GM13976 (cell line): ENCODE measurements around the gene PTPRJ.

Source experiments
- DNase-seq: peaks from one replicate; pipeline ENCODE4 v3.0.0; 2012; ENCODE audit warnings: low spot score
- CTCF ChIP-seq: IDR thresholded peaks from 2 replicates; pipeline ENCODE4 v1.5.1; 2012; ENCODE audit warnings: borderline replicate concordance, mild to moderate bottlenecking; ENCODE audit not compliant: insufficient read depth; ENCODE audit errors: extremely low read depth, missing control alignments, control extremely low read depth
- in situ Hi-C: fragments of 300-500 bp; cut with MboI; formaldehyde crosslinking; loops from one replicate; pipeline ENCODE4 v1.12.0; 2022; ENCODE audit warnings: low sequenced_read_pairs, mixed read lengths, inconsistent platforms; ENCODE audit not compliant: unreplicated experiment

The PTPRJ gene

DNA sequence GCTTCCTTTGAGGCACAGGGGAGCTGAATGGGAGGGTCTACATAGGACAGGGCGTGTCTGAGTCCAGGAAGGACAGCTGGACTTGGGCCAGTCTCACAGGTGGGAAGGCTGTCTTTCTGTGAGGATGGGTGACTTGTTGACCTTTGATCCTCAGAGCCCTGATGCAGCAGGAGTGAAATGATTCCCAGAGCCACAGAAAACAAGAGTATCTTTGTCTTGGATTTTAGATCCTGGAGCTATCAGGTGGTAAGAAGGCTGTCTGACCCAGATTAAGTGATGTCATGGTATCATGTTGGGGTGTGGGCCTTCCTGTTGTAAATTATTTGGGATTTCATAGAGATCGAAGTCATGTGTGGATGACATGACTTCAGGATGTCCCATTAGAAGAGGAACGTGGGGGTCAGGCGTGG is 15.0 kb downstream of the PTPRJ start:
- in situ Hi-C loops, result no loop called here
- TF ChIP-seq CTCF, result no peak
- DNase-seq, result no peak

GRCh38 chr11:47997063-47998053 is 17.0 kb downstream of the PTPRJ start:
- TF ChIP-seq CTCF, result no peak
- in situ Hi-C loops, result no loop called here
- no peak for DNase-seq

GRCh38 chr11:47998345-47998732 is 18.0 kb downstream of the PTPRJ start:
- in situ Hi-C loops, result no loop called here
- no peak for DNase-seq
- TF ChIP-seq CTCF, result no peak

DNA sequence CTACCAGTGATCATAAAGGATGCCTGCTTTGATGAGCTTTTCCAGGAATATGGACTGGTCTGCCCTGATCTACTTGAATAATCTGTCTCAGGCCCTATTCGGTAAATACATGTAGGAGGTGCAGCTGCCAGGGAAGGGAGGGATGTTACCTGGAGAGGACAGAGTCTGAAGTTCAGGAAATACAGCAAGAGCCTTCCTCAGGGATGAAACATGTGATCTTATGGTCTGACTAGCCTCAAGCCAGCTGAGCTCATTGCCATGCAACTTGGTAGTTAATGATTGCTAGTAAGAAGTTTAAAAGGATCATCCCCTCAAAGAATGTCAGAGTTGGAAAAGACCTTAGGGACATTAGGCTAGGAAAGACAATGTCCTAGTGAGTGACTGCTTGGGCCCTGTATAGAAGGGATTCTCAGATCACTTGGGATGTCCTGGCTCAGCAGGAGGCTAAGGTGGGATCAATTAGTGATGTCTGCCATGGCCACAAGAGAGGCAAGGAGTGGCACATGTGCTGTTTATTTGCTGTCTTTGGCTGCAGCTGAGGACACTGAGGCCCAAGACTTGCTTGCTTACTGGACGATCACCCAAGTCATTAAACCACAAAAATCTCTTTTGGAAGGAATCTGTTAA is 18.5 kb downstream of the PTPRJ start:
- no peak for DNase-seq
- in situ Hi-C loops, result no loop called here
- no peak for TF ChIP-seq CTCF

GRCh38 chr11:48000432-48000831 is 20.1 kb downstream of the PTPRJ start:
- DNase-seq, result no peak
- no peak for TF ChIP-seq CTCF
- in situ Hi-C loops, result no loop called here

- peak; percentile 39 for DNase-seq
- no peak for TF ChIP-seq CTCF
- in situ Hi-C loops, result no loop called here
Observed at GRCh38 chr11:48001438-48002021, 21.2 kb downstream of the PTPRJ start.
